ENCODE measurements around the gene ELF4.

ELF4 gene

DNA sequence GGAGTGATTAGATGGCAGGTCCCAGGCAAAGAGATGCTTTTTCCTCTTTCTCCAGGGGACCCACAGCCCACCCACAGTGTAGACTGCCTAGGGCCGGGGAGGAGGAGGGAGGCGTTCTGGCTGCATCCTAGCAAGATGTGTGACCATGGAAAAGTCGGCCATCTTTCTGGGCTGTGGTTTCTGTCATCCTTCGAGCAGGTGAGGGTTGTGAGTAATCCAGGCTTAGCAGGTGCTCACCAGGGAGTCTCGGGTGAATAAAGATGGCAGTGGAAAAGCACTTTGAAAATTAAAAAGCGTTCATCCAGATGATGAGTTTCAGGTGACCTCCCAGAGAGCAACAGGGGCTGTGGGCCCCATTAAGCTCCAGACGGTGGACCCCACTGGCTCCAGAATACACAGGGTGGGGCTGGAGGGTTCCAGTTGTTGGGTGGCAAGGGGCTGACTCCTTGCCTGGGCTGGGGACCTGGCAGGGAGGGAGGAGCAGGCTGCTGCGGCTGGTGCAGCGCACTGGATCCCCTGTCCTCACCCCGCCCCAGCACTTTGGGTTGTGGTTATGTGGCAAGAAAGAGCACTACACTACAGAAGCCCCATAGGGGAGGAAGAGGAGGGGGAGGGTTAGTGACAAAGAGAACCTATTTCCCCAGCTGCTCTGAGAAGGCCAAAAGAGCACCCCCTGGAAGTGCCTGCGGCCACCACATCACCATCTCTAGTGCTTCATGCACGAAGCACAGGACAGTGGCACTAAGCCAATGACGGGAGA, 23.7 kb downstream of the ELF4 start:
- in situ Hi-C loops (cut with MboI; ENCODE audit: low pct_unique_long_range_greater_than_20kb, low sequenced_read_pairs): loop anchor here (10.0 kb wide), 1 partner anchor 98 kb away; no protein-coding TSS in a partner anchor
- DNase-seq: peak; percentile 96

GRCh38 chrX:130085551-130086446, 24.5 kb downstream of the ELF4 start:
- in situ Hi-C loops (cut with MboI; ENCODE audit: low pct_unique_long_range_greater_than_20kb, low sequenced_read_pairs): loop anchor here (10.0 kb wide), 1 partner anchor 99 kb away; no protein-coding TSS in a partner anchor
- no peak for DNase-seq

DNA sequence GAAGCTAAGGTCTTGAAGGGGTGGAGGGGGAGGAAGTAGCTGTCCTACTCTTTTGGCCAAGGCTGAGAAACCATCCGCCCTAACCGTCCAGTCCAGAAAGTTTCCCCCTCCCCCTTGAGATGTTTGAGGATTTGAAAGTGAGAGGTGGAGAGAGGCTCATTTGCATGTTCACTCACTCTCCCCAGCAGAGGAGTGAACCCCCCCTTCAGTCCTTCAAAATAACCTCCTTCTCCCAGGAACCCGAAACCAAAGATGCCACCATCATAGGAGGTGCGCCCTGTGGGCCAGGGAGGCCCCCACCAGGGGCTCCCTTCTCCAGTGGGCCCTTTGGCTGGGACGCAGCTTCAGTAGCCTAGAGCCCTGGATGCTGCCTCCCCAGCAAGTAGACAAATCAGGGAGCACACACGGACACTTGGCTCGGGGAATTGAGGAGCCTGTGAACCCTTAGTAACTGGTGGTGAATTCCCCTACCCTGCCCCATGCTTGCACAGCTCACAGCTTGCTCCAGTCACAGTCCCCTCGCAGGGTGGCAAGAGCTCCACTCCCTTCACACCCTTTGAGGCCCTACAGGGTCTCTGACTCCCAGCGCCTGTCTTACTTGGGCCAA, 25.6 kb downstream of the ELF4 start:
- in situ Hi-C loops (cut with MboI; ENCODE audit: low pct_unique_long_range_greater_than_20kb, low sequenced_read_pairs): loop anchor here (5.0 to 10.0 kb wide), 2 partner anchors 33 to 100 kb away; no protein-coding TSS in a partner anchor

GRCh38 chrX:130083656-130084382, 26.5 kb downstream of the ELF4 start:
- peak; percentile 77 for DNase-seq
- in situ Hi-C loops (cut with MboI; ENCODE audit: low pct_unique_long_range_greater_than_20kb, low sequenced_read_pairs): loop anchor here (5.0 to 10.0 kb wide), 2 partner anchors 33 to 101 kb away; no protein-coding TSS in a partner anchor

More for the DNA sequence above, 25.6 kb downstream of the ELF4 start:
- peak; percentile 52 for DNase-seq

DNA sequence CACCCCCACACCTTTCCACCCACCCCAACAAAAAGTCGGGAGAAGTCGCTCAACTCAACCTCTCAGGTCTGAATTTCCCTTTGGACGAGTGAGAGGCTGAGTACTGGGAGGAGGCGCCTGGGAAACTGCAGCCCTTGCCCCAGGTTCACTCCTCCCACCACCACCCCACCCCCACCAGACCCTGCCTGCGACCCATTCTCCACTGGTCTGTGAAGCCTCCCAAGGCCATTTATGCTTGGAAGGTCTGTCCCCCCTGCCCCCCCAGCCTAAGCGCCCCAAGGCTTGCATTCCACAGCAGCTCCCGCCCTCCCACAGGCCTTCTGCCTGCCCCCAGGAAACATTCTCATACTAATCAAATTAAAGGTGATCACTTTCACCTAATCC, 27.2 kb downstream of the ELF4 start:
- in situ Hi-C loops (cut with MboI; ENCODE audit: low pct_unique_long_range_greater_than_20kb, low sequenced_read_pairs): loop anchor here (5.0 to 10.0 kb wide), 2 partner anchors 34 to 102 kb away; no protein-coding TSS in a partner anchor
- DNase-seq: no peak

GRCh38 chrX:130082244-130083106, 27.8 kb downstream of the ELF4 start:
- in situ Hi-C loops (cut with MboI; ENCODE audit: low pct_unique_long_range_greater_than_20kb, low sequenced_read_pairs): loop anchor here (5.0 to 10.0 kb wide), 2 partner anchors 35 to 102 kb away; no protein-coding TSS in a partner anchor

DNA sequence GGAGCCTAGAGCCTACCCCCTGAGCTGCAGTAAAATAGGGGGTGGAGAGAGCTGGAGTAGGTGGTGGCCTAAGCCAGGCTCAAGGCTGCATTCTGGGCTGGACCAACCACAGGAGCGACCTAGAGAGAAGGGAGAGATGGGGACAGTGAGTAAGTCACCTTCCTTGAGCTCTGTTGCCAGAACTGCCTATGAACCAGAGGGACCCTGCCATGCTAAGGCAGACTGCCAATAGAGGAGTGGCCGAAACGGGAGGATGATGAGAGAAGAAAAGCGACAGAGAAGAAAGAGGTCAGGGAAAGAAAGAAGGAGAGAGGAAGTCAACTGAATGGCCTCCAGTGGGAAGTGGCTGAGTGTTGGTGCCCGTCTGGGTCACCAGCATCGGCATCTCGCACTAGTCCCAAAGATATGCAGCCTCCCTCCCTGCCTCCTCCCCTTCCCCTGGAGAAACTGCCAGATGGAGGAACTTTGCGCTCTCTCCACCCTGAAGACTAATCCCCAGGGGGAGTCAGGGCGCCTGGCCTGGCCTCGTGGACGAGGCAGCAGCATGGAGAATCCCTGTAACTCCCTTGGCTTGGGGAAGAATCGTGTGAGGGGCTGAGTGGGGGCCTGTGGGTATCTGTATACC, 28.8 kb downstream of the ELF4 start:
- in situ Hi-C loops (cut with MboI; ENCODE audit: low pct_unique_long_range_greater_than_20kb, low sequenced_read_pairs): loop anchor here (5.0 to 10.0 kb wide), 2 partner anchors 36 to 103 kb away; no protein-coding TSS in a partner anchor
- DNase-seq: no peak

More at GRCh38 chrX:130082244-130083106, 27.8 kb downstream of the ELF4 start:
- DNase-seq: peak; percentile 95

DNA sequence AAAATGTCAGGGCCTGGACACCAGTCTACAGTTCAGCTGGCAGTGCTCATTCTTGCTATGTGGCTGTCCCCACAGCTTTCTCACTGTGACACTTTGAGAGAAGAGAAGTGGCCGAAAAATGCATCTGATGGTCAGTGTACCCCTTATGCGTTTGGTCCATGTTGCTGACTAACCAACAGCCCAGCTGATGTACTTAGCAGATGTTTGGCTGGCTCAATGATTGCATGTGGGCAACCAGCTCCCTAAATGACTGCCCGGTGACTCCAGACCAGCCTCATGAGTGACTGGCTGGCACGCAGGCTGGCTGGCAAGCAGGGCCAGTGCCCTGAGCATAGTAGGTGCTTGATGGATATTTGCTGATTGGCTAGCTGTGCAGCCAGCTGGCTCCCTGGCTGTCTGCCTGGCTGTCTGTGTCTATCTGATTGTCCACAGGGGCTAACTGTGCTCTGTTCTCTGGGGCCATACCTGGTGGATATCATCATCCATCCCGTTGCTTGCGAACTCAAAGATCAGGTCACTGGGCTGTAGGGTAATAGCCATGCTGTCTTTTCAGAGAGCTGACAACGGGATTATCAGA, 29.4 kb downstream of the ELF4 start:
- no peak for DNase-seq
- in situ Hi-C loops (cut with MboI; ENCODE audit: low pct_unique_long_range_greater_than_20kb, low sequenced_read_pairs): loop anchor here (5.0 to 10.0 kb wide), 2 partner anchors 36 to 104 kb away; no protein-coding TSS in a partner anchor

GRCh38 chrX:130079824-130080406, 30.4 kb downstream of the ELF4 start:
- DNase-seq: peak; percentile 81

GRCh38 chrX:130075777-130076176, 34.5 kb downstream of the ELF4 start:
- no peak for DNase-seq
- in situ Hi-C loops (cut with MboI; ENCODE audit: low pct_unique_long_range_greater_than_20kb, low sequenced_read_pairs): no loop called here

More at GRCh38 chrX:130079824-130080406, 30.4 kb downstream of the ELF4 start:
- in situ Hi-C loops (cut with MboI; ENCODE audit: low pct_unique_long_range_greater_than_20kb, low sequenced_read_pairs): loop anchor here (5.0 to 10.0 kb wide), 2 partner anchors 37 to 105 kb away; no protein-coding TSS in a partner anchor

GRCh38 chrX:130072345-130072740, 38.0 kb downstream of the ELF4 start:
- DNase-seq: no peak
- in situ Hi-C loops (cut with MboI; ENCODE audit: low pct_unique_long_range_greater_than_20kb, low sequenced_read_pairs): no loop called here

- in situ Hi-C loops (cut with MboI; ENCODE audit: low pct_unique_long_range_greater_than_20kb, low sequenced_read_pairs): no loop called here
- no peak for DNase-seq
These were observed 38.5 kb downstream of the ELF4 start for GRCh38 chrX:130071611-130072344.

DNA sequence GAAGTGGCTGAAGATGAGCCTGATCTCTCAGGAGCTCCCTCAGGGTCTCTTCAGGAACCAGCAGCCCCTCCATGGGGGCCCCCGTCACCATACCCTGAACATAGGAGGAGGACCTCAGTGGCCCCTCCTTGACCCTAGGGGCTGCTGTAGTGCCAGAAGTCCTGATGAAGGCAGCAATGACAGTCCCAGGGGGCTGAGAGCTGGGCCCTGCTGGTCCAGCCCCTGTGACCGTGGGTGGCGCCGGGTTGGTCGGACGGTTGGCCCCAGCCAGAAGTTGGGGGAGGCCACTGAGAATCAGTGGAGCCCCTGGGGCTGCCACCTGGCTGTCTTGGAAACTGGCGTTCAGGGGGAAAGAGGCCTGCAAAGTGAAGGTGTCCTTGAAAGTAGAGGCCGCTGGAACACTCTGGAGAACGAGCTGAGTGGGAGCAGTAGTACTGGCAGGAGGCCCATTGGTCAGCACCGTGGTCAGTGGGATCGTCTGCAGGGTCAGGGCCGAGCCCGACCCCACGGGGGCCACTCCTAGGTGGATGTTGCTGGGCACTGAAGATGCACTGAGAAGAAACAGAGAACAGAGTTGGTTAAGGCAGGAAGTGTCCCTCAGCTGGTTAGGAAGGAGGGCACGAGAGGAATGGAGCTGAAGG, 43.2 kb downstream of the ELF4 start:
- no peak for DNase-seq

DNA sequence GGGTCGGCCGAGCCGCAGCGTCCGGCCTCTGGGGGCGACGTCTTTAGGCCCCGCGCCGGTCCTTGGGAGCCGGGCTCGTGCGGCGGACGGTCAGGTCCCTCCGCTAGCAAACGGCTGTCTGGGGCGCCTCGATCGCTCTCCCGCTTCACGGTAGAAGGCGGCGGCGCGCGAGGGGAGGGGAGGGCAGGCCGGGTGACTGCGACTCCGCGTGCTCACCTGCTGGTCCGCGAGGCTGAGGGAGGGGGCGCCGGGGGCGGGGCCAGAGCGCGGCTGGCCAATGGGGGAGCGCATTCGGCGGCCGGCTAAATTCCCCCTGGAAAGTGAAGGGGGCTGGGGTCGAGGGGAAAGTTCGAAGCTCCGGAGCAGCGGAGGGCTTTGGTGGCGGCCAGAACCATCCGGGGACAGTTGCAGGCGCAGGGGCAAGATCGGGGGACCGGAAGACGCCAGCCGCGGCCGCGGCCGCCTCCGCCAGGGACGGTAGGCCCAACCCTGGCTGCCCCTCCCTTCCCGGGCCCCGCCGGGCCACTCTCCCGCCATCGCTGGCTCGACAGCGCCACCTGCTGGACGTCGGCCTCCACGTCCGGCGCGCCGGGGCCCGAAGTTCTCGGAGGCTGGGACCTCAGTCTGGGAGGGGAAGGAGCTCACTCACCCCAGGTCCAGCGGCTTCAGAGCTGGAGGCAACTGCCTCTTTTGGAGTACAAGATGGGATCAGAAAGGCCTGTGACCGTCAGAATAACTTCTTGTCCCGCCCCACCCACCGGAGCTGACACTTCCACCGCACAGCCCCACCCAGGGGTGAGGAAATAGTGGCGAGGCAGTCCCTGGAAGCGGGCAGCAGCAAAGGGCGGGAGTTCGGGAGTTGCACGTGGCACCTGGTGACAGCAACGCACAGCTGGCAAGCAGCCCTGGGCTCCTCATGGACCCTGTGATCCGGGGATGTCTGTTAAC, 49.9 kb downstream of the ELF4 start:
- in situ Hi-C loops (cut with MboI; ENCODE audit: low pct_unique_long_range_greater_than_20kb, low sequenced_read_pairs): loop anchor here (10.0 kb wide), 1 partner anchor 456 kb away; no protein-coding TSS in a partner anchor
- peak; percentile 91 for DNase-seq

More for the DNA sequence above, 43.2 kb downstream of the ELF4 start:
- in situ Hi-C loops (cut with MboI; ENCODE audit: low pct_unique_long_range_greater_than_20kb, low sequenced_read_pairs): loop anchor here (10.0 kb wide), 1 partner anchor 462 kb away; no protein-coding TSS in a partner anchor
